ENCODE measurements around the gene UTP14A.

DNA sequence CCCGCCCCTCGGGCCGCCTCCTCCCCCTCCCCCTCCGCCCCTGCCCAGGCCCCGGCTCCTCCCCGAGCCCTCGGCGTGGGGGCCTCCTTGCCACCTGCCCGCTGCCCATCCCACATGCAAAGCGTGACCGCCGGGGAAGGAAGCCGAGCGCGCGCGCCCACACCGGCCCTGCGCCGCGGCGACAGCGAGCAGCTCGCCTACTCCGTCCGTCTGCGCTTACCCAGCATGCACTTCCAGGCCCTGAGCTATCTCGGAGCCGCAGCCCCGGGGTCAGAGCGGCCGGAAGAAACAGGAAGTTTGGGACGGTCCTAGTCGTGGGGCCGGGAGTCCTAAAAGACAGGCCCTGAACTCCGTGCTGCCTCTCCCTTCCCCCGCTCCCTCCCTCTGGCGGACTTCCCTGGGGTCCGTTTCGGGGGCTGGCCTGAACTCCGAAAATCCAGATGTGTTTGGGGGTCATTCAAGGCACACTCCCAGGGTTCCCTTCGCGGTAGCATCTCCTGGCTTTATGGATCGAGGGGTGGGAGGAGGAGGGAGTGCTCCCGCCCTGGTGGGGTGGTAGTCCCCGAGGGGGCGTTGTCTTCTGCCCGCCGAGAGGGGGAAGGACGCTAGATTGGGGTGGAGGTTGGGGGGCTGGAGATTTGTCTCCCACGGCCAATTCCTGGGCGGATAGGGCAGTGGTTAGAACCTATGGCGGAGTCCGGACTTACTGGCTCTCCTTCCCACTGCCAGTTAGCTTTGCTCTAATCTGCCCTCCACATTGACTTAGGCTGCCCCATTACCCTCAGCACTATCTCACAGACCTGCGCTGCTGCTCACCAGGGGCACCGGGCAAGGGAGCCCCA is 51.5 kb downstream of the UTP14A start:
- TF ChIP-seq, protein P1, sequence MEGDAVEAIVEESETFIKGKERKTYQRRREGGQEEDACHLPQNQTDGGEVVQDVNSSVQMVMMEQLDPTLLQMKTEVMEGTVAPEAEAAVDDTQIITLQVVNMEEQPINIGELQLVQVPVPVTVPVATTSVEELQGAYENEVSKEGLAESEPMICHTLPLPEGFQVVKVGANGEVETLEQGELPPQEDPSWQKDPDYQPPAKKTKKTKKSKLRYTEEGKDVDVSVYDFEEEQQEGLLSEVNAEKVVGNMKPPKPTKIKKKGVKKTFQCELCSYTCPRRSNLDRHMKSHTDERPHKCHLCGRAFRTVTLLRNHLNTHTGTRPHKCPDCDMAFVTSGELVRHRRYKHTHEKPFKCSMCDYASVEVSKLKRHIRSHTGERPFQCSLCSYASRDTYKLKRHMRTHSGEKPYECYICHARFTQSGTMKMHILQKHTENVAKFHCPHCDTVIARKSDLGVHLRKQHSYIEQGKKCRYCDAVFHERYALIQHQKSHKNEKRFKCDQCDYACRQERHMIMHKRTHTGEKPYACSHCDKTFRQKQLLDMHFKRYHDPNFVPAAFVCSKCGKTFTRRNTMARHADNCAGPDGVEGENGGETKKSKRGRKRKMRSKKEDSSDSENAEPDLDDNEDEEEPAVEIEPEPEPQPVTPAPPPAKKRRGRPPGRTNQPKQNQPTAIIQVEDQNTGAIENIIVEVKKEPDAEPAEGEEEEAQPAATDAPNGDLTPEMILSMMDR (IDR thresholded peaks at IDR 0.05; ENCODE audit: poor library complexity) = no peak
- no peak for TF ChIP-seq EZH2 (IDR thresholded peaks at IDR 0.05; ENCODE audit: borderline replicate concordance)

Measured in hepatocyte (in vitro differentiated cells).